Stimulated activated CD8-positive, alpha-beta memory T cell treated with anti-CD3 and anti-CD28 coated beads, Interleukin-7, amount 100 ng/mL, for 1 hour (primary cell): ENCODE data around the gene CHST5.
"Not testable (repeated sequence)": the region's sequence is repeated elsewhere in the genome, so short reads cannot be mapped to it uniquely, and the experiment has no call there.

Source experiments
- DNase-seq, 2 donors: peaks; one replicate each; pipeline ENCODE4 v3.0.0-alpha.2; 2020; ENCODE audit warnings: low read depth in 2 of 2

Gene CHST5

GRCh38 chr16:75506107-75506506, 29.8 kb downstream of the CHST5 start:
- DNase-seq, result no peak

GRCh38 chr16:75503801-75504200, 32.1 kb downstream of the CHST5 start:
- no peak for DNase-seq

GRCh38 chr16:75502916-75503605, 32.8 kb downstream of the CHST5 start:
- DNase-seq, result no peak

GRCh38 chr16:75501820-75502219, 34.1 kb downstream of the CHST5 start:
- DNase-seq, result not testable (repeated sequence)

- DNase-seq, result no peak
Observed at GRCh38 chr16:75501359-75501758, 34.5 kb downstream of the CHST5 start.

- DNase-seq, result not testable (repeated sequence)
Observed at GRCh38 chr16:75498605-75499322, 37.1 kb downstream of the CHST5 start.

GRCh38 chr16:75497558-75497957, 38.4 kb downstream of the CHST5 start:
- no peak for DNase-seq

GRCh38 chr16:75495076-75495674, 40.7 kb downstream of the CHST5 start, which contains the start of gene CHST6:
CHST6 (minus strand) TSS chr16:75495441; CDS start chr16:75479828, 15,613 bp downstream.
- no peak for DNase-seq

- DNase-seq, result no peak
Observed at GRCh38 chr16:75494661-75495075, 41.2 kb downstream of the CHST5 start.

GRCh38 chr16:75494184-75494583, 41.7 kb downstream of the CHST5 start:
- DNase-seq, result no peak

- no peak for DNase-seq
Observed at GRCh38 chr16:75491876-75492275, 44.0 kb downstream of the CHST5 start.

GRCh38 chr16:75488322-75488721, 47.6 kb downstream of the CHST5 start:
- no peak for DNase-seq

GRCh38 chr16:75486676-75487313, 49.1 kb downstream of the CHST5 start:
- DNase-seq, result no peak

GRCh38 chr16:75486014-75486675, 49.8 kb downstream of the CHST5 start:
- DNase-seq, result no peak

- no peak for DNase-seq
Observed at GRCh38 chr16:75485230-75486013, 50.5 kb downstream of the CHST5 start.

GRCh38 chr16:75483222-75483621, 52.7 kb downstream of the CHST5 start:
- DNase-seq, result no peak

- DNase-seq, result no peak
Observed at GRCh38 chr16:75482434-75483205, 53.3 kb downstream of the CHST5 start.

- no peak for DNase-seq
Observed at GRCh38 chr16:75481475-75481874, 54.4 kb downstream of the CHST5 start.

GRCh38 chr16:75479421-75479990, 56.4 kb downstream of the CHST5 start:
- no peak for DNase-seq
